HEK293 (cell line): ENCODE measurements around the gene PHLDB2.

Experiments used
- CTCF ChIA-PET: fragments of 350-600 bp; formaldehyde crosslinking; extraction: SDS; loops from one replicate; lab custom pipeline; 2021; ENCODE audit warnings: antibody characterized with exemption; lab: Yijun Ruan, JAX
- POLR2A ChIA-PET: fragments of 300-600 bp; formaldehyde crosslinking; extraction: SDS; loops from one replicate; lab custom pipeline; 2020; ENCODE audit warnings: antibody characterized with exemption, inconsistent platforms; lab: Yijun Ruan, JAX
- H3K27ac ChIP-seq: fragments of 200-500 bp; sonication (Bioruptor generic); 2 replicates; pipeline ENCODE4 v1.5.1; 2014; ENCODE audit warnings: low read depth, low read length, control low read depth, inconsistent platforms; ENCODE audit errors: extremely low read depth
- H3K36me3 ChIP-seq, 2 experiments: fragments of 200-500 bp in 1 of 2; sonication (Bioruptor generic) in 1 of 2; 1 replicate in 1 of 2; 2 replicates in 1 of 2; pipeline ENCODE4 v1.5.1; 2014 to 2017; ENCODE audit warnings: inconsistent platforms in 2 of 2, low read length in 2 of 2; ENCODE audit not compliant: control insufficient read depth in 2 of 2, insufficient read depth in 1 of 2
- H3K4me1 ChIP-seq: fragments of 200-500 bp; sonication (Bioruptor generic); 2 replicates; pipeline ENCODE4 v1.5.1; 2014; ENCODE audit warnings: mild to moderate bottlenecking, low read length, inconsistent platforms; ENCODE audit not compliant: control insufficient read depth, insufficient read depth
- H3K4me3 ChIP-seq: 2 replicates; pipeline ENCODE4 v1.5.1; 2011; ENCODE audit warnings: low read depth, mild to moderate bottlenecking, control low read depth, low read length, moderate library complexity
- H3K9me3 ChIP-seq: fragments of 200-500 bp; sonication (Bioruptor generic); 2 replicates; pipeline ENCODE4 v1.5.1; 2014; ENCODE audit warnings: low read depth, low read length, inconsistent platforms; ENCODE audit not compliant: control insufficient read depth, insufficient read depth
- FEZF1 ChIP-seq: fragments of 450-650 bp; formaldehyde crosslinking; IDR thresholded peaks from 2 replicates; pipeline ENCODE4 v1.5.1; 2016; ENCODE audit warnings: missing biosample characterization, missing genetic modification characterization
- KLF1 ChIP-seq: fragments of 450-650 bp; formaldehyde crosslinking; IDR thresholded peaks from 2 replicates; pipeline ENCODE4 v1.5.1; 2016; ENCODE audit warnings: missing biosample characterization, missing genetic modification characterization
- KLF7 ChIP-seq: fragments of 450-650 bp; formaldehyde crosslinking; IDR thresholded peaks from 2 replicates; pipeline ENCODE4 v1.5.1; 2016; ENCODE audit warnings: missing biosample characterization, missing genetic modification characterization, borderline replicate concordance
- KLF9 ChIP-seq: fragments of 450-650 bp; formaldehyde crosslinking; IDR thresholded peaks from 2 replicates; pipeline ENCODE4 v1.5.1; 2016; ENCODE audit warnings: missing biosample characterization, missing genetic modification characterization, low read depth
- OVOL3 ChIP-seq: fragments of 450-650 bp; formaldehyde crosslinking; IDR thresholded peaks from 2 replicates; pipeline ENCODE4 v1.5.1; 2016; ENCODE audit warnings: missing biosample characterization, missing genetic modification characterization
- REPIN1 ChIP-seq: fragments of 450-650 bp; formaldehyde crosslinking; IDR thresholded peaks from 2 replicates; pipeline ENCODE4 v1.5.1; 2017; ENCODE audit warnings: missing biosample characterization, missing genetic modification characterization, low read depth
- SALL2 ChIP-seq: fragments of 450-650 bp; formaldehyde crosslinking; IDR thresholded peaks from 2 replicates; pipeline ENCODE4 v1.5.0; 2017; ENCODE audit warnings: missing biosample characterization, mild to moderate bottlenecking, missing genetic modification characterization, borderline replicate concordance
- SP3 ChIP-seq: fragments of 450-650 bp; formaldehyde crosslinking; IDR thresholded peaks from 2 replicates; pipeline ENCODE4 v1.5.1; 2016; ENCODE audit warnings: missing biosample characterization, missing genetic modification characterization
- ZBTB21 ChIP-seq: fragments of 450-650 bp; formaldehyde crosslinking; IDR thresholded peaks from 2 replicates; pipeline ENCODE4 v1.5.1; 2017; ENCODE audit warnings: missing biosample characterization, missing genetic modification characterization
- ZBTB49 ChIP-seq: fragments of 450-650 bp; formaldehyde crosslinking; IDR thresholded peaks from 2 replicates; pipeline ENCODE4 v1.5.1; 2016; ENCODE audit warnings: missing biosample characterization, missing genetic modification characterization, low read depth
- ZFP69B ChIP-seq: fragments of 450-650 bp; formaldehyde crosslinking; IDR thresholded peaks from 2 replicates; pipeline ENCODE4 v1.5.1; 2016; ENCODE audit warnings: missing biosample characterization, missing genetic modification characterization
- ZNF48 ChIP-seq: fragments of 450-650 bp; formaldehyde crosslinking; IDR thresholded peaks from 2 replicates; pipeline ENCODE4 v1.5.1; 2016; ENCODE audit warnings: missing biosample characterization, missing genetic modification characterization
- ZNF548 ChIP-seq: fragments of 450-650 bp; formaldehyde crosslinking; IDR thresholded peaks from 2 replicates; pipeline ENCODE4 v1.5.1; 2016; ENCODE audit warnings: missing biosample characterization, missing genetic modification characterization
- ZNF549 ChIP-seq: fragments of 450-650 bp; IDR thresholded peaks from 2 replicates; pipeline ENCODE4 v1.5.1; 2018; ENCODE audit warnings: missing biosample characterization, missing genetic modification characterization, mild to moderate bottlenecking, inconsistent platforms, moderate library complexity
- ZSCAN4 ChIP-seq: fragments of 450-650 bp; formaldehyde crosslinking; IDR thresholded peaks from 2 replicates; pipeline ENCODE4 v1.5.1; 2017; ENCODE audit warnings: missing biosample characterization, missing genetic modification characterization
- TF ChIP-seq, protein P1 (sequence below): fragments of 450-650 bp; formaldehyde crosslinking; IDR thresholded peaks from 2 replicates; pipeline ENCODE4 v1.5.1; 2016; ENCODE audit warnings: missing biosample characterization, missing genetic modification characterization
- TF ChIP-seq, protein P2 (sequence below): IDR thresholded peaks from 2 replicates; pipeline ENCODE4 v1.6.1; 2011; ENCODE audit warnings: mild to moderate bottlenecking, low read depth, low read length, borderline replicate concordance
- TF ChIP-seq, protein P3 (sequence below): fragments of 450-650 bp; formaldehyde crosslinking; conservative IDR thresholded peaks from 2 replicates; pipeline ENCODE4 v1.5.1; 2016; ENCODE audit warnings: low read depth, missing biosample characterization, missing genetic modification characterization
- TF ChIP-seq, protein P4 (sequence below): fragments of 450-650 bp; formaldehyde crosslinking; IDR thresholded peaks from 2 replicates; pipeline ENCODE4 v1.5.1; 2017; ENCODE audit warnings: missing biosample characterization, missing genetic modification characterization

PHLDB2 gene

GRCh38 chr3:111852540-111852939, 6.5 kb upstream of the PHLDB2 start:
- CTCF ChIA-PET = interaction anchor here (0.8 kb wide), 1 partner anchor 115 kb away, joined by 3 read pairs; no protein-coding TSS in a partner anchor
- H3K36me3 ChIP-seq = no peaks in the 10 kb centered on the region
- no peaks in the 10 kb centered on the region for H3K4me1 ChIP-seq
- no peak for TF ChIP-seq KLF1 (tag by site-specific recombination)
- no peak for TF ChIP-seq ZBTB49 (tag by site-specific recombination)
- TF ChIP-seq, protein P1, sequence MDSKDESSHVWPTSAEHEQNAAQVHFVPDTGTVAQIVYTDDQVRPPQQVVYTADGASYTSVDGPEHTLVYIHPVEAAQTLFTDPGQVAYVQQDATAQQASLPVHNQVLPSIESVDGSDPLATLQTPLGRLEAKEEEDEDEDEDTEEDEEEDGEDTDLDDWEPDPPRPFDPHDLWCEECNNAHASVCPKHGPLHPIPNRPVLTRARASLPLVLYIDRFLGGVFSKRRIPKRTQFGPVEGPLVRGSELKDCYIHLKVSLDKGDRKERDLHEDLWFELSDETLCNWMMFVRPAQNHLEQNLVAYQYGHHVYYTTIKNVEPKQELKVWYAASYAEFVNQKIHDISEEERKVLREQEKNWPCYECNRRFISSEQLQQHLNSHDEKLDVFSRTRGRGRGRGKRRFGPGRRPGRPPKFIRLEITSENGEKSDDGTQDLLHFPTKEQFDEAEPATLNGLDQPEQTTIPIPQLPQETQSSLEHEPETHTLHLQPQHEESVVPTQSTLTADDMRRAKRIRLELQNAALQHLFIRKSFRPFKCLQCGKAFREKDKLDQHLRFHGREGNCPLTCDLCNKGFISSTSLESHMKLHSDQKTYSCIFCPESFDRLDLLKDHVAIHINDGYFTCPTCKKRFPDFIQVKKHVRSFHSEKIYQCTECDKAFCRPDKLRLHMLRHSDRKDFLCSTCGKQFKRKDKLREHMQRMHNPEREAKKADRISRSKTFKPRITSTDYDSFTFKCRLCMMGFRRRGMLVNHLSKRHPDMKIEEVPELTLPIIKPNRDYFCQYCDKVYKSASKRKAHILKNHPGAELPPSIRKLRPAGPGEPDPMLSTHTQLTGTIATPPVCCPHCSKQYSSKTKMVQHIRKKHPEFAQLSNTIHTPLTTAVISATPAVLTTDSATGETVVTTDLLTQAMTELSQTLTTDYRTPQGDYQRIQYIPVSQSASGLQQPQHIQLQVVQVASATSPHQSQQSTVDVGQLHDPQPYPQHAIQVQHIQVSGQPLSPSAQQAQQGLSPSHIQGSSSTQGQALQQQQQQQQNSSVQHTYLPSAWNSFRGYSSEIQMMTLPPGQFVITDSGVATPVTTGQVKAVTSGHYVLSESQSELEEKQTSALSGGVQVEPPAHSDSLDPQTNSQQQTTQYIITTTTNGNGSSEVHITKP (tag by site-specific recombination) = 0 out of 2 replicates have a peak, but pooled peaks have one; percentile 9
- TF ChIP-seq FEZF1 (tag by site-specific recombination) = peak; percentile 25; the same call in 1 of the 2 replicates
- no peak for TF ChIP-seq OVOL3
- TF ChIP-seq ZSCAN4 (tag by site-specific recombination) = 0 out of 2 replicates have a peak, but pooled peaks have one; percentile 12
- TF ChIP-seq, protein P2, sequence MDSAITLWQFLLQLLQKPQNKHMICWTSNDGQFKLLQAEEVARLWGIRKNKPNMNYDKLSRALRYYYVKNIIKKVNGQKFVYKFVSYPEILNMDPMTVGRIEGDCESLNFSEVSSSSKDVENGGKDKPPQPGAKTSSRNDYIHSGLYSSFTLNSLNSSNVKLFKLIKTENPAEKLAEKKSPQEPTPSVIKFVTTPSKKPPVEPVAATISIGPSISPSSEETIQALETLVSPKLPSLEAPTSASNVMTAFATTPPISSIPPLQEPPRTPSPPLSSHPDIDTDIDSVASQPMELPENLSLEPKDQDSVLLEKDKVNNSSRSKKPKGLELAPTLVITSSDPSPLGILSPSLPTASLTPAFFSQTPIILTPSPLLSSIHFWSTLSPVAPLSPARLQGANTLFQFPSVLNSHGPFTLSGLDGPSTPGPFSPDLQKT = no peak
- no peak for TF ChIP-seq REPIN1 (tag by site-specific recombination)
- H3K27ac ChIP-seq = no peak overlapping the region
- POLR2A ChIA-PET = no interaction called here
- no peak overlapping the region for H3K4me3 ChIP-seq
- H3K9me3 ChIP-seq = no peaks in the 10 kb centered on the region

- H3K27ac ChIP-seq = no peak overlapping the region
- ChIA-PET CTCF (no interaction called here), POLR2A (interaction anchor here (0.7 kb wide), 1 partner anchor 27 kb away, joined by 3 read pairs; no protein-coding TSS in a partner anchor)
- no peaks in the 10 kb centered on the region for H3K36me3 ChIP-seq
- no peak overlapping the region for H3K4me3 ChIP-seq
- H3K4me1 ChIP-seq = no peaks in the 10 kb centered on the region
- H3K9me3 ChIP-seq = no peaks in the 10 kb centered on the region
- no peak for TF ChIP-seq ZFP69B (tag by site-specific recombination)
- no peak for TF ChIP-seq KLF9 (tag by site-specific recombination)
- no peak for TF ChIP-seq ZBTB21 (tag by site-specific recombination)
- TF ChIP-seq, protein P3, sequence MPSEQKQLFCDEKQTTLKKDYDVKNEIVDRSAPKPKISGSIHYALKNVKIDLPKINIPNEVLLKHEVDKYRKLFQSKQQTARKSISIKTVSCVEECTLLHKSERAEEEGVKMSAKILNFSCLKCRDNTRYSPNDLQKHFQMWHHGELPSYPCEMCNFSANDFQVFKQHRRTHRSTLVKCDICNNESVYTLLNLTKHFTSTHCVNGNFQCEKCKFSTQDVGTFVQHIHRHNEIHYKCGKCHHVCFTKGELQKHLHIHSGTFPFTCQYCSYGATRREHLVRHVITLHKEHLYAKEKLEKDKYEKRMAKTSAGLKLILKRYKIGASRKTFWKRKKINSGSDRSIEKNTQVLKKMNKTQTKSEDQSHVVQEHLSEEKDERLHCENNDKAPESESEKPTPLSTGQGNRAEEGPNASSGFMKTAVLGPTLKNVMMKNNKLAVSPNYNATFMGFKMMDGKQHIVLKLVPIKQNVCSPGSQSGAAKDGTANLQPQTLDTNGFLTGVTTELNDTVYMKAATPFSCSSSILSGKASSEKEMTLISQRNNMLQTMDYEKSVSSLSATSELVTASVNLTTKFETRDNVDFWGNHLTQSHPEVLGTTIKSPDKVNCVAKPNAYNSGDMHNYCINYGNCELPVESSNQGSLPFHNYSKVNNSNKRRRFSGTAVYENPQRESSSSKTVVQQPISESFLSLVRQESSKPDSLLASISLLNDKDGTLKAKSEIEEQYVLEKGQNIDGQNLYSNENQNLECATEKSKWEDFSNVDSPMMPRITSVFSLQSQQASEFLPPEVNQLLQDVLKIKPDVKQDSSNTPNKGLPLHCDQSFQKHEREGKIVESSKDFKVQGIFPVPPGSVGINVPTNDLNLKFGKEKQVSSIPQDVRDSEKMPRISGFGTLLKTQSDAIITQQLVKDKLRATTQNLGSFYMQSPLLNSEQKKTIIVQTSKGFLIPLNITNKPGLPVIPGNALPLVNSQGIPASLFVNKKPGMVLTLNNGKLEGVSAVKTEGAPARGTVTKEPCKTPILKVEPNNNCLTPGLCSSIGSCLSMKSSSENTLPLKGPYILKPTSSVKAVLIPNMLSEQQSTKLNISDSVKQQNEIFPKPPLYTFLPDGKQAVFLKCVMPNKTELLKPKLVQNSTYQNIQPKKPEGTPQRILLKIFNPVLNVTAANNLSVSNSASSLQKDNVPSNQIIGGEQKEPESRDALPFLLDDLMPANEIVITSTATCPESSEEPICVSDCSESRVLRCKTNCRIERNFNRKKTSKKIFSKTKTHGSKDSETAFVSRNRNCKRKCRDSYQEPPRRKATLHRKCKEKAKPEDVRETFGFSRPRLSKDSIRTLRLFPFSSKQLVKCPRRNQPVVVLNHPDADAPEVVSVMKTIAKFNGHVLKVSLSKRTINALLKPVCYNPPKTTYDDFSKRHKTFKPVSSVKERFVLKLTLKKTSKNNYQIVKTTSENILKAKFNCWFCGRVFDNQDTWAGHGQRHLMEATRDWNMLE = no peak
- TF ChIP-seq SALL2 = no peak
- TF ChIP-seq, protein P4, sequence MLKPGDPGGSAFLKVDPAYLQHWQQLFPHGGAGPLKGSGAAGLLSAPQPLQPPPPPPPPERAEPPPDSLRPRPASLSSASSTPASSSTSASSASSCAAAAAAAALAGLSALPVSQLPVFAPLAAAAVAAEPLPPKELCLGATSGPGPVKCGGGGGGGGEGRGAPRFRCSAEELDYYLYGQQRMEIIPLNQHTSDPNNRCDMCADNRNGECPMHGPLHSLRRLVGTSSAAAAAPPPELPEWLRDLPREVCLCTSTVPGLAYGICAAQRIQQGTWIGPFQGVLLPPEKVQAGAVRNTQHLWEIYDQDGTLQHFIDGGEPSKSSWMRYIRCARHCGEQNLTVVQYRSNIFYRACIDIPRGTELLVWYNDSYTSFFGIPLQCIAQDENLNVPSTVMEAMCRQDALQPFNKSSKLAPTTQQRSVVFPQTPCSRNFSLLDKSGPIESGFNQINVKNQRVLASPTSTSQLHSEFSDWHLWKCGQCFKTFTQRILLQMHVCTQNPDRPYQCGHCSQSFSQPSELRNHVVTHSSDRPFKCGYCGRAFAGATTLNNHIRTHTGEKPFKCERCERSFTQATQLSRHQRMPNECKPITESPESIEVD (tag by site-specific recombination) = no peak
- no peak for TF ChIP-seq ZNF549 (tag by site-specific recombination)
- TF ChIP-seq ZNF48 (tag by site-specific recombination) = no peak
- TF ChIP-seq KLF7 = no peak
- TF ChIP-seq ZNF548 (tag by site-specific recombination) = no peak
- TF ChIP-seq SP3 (tag by site-specific recombination) = no peak
Observed at GRCh38 chr3:111853068-111853467, 6.0 kb upstream of the PHLDB2 start.
